Bronchial epithelial cell (primary cell): ENCODE results near the gene MSANTD2. TPM values are rescaled to one million over a fixed set of nuclear protein-coding genes. Genes with fewer than 3 reads are reported as not detected.
"Not testable (repeated sequence)": the region's sequence is repeated elsewhere in the genome, so short reads cannot be mapped to it uniquely, and the experiment has no call there.

ENCODE experiments used
- DNase-seq: peaks from one replicate; pipeline ENCODE4 v3.0.0-alpha.2; 2010; ENCODE audit warnings: low read depth
- FAIRE-seq: peaks from 2 replicates; lab custom pipeline; 2011; peaks lifted over from hg19 to GRCh38; lab: Jason Lieb, UNC
- H3K27me3 ChIP-seq: 2 replicates; pipeline ENCODE4 v1.5.1; 2011; ENCODE audit warnings: low read length; ENCODE audit not compliant: control insufficient read depth, insufficient read depth
- H3K36me3 ChIP-seq: 2 replicates; pipeline ENCODE4 v1.5.1; 2011; ENCODE audit warnings: low read length; ENCODE audit not compliant: control insufficient read depth, insufficient read depth
- H3K4me3 ChIP-seq: 2 replicates; pipeline ENCODE4 v1.5.1; 2011; ENCODE audit warnings: mild to moderate bottlenecking, low read depth, low read length, control low read depth
- CTCF ChIP-seq: IDR thresholded peaks from 2 replicates; pipeline ENCODE4 v1.5.1; 2011; ENCODE audit warnings: mild to moderate bottlenecking, moderate library complexity, low read length, control low read depth, inconsistent platforms; ENCODE audit not compliant: insufficient read depth, severe bottlenecking
- total RNA-seq: library from RNA; depleted of rRNA; stranded (reverse); fragments of >200 nt; gene quantifications from 2 replicates; pipeline ENCODE4 v1.2.1, GENCODE V29; 2014

MSANTD2 gene
- total RNA-seq, 1 donor from 2014 or later, result 2.9 TPM

- H3K4me3 ChIP-seq, result no peak overlapping the region
- DNase-seq (no peak), FAIRE-seq (no peak)
- H3K36me3 ChIP-seq, result no peaks in the 10 kb centered on the region
- TF ChIP-seq CTCF, result no peak
- no peaks in the 10 kb centered on the region for H3K27me3 ChIP-seq
Observed at GRCh38 chr11:124784051-124784450, 16.2 kb downstream of the MSANTD2 start.

GRCh38 chr11:124783002-124783401 lies 17.2 kb downstream of the MSANTD2 start:
- H3K27me3 ChIP-seq, result no peaks in the 10 kb centered on the region
- FAIRE-seq, result no peak
- H3K36me3 ChIP-seq, result no peaks in the 10 kb centered on the region
- no peak for TF ChIP-seq CTCF
- H3K4me3 ChIP-seq, result no peak overlapping the region
- no peak for DNase-seq

- no peak for TF ChIP-seq CTCF
- H3K27me3 ChIP-seq, result no peaks in the 10 kb centered on the region
- FAIRE-seq, result no peak
Observed at GRCh38 chr11:124779568-124779967, 20.6 kb downstream of the MSANTD2 start.

GRCh38 chr11:124778281-124778680 lies 21.9 kb downstream of the MSANTD2 start:
- FAIRE-seq (no peak), DNase-seq (no peak)
- no peaks in the 10 kb centered on the region for H3K36me3 ChIP-seq
- TF ChIP-seq CTCF, result no peak
- H3K4me3 ChIP-seq, result no peak overlapping the region
- no peaks in the 10 kb centered on the region for H3K27me3 ChIP-seq

More at GRCh38 chr11:124779568-124779967, 20.6 kb downstream of the MSANTD2 start:
- Histone ChIP-seq H3K36me3 (no peaks in the 10 kb centered on the region), H3K4me3 (no peak overlapping the region)
- DNase-seq, result no peak

GRCh38 chr11:124776865-124777645 lies 23.2 kb downstream of the MSANTD2 start:
- no peak for TF ChIP-seq CTCF
- FAIRE-seq (no peak), DNase-seq (no peak)
- no peak overlapping the region for H3K4me3 ChIP-seq
- no peaks in the 10 kb centered on the region for H3K36me3 ChIP-seq
- no peaks in the 10 kb centered on the region for H3K27me3 ChIP-seq

- not testable (repeated sequence) for FAIRE-seq, H3K36me3 ChIP-seq, H3K27me3 ChIP-seq, H3K4me3 ChIP-seq, DNase-seq
Observed at GRCh38 chr11:124770959-124771358, 29.2 kb downstream of the MSANTD2 start.
